ENCODE measurements around the gene RANGAP1.
A peak's percentile ranks its signal among the peaks of the same experiment; 100 is the strongest.
"Not testable (repeated sequence)": the region's sequence is repeated elsewhere in the genome, so short reads cannot be mapped to it uniquely, and the experiment has no call there.

RANGAP1 gene

GRCh38 chr22:41300661-41301060 is 14.7 kb upstream of the RANGAP1 start:
- no peak for DNase-seq

DNA sequence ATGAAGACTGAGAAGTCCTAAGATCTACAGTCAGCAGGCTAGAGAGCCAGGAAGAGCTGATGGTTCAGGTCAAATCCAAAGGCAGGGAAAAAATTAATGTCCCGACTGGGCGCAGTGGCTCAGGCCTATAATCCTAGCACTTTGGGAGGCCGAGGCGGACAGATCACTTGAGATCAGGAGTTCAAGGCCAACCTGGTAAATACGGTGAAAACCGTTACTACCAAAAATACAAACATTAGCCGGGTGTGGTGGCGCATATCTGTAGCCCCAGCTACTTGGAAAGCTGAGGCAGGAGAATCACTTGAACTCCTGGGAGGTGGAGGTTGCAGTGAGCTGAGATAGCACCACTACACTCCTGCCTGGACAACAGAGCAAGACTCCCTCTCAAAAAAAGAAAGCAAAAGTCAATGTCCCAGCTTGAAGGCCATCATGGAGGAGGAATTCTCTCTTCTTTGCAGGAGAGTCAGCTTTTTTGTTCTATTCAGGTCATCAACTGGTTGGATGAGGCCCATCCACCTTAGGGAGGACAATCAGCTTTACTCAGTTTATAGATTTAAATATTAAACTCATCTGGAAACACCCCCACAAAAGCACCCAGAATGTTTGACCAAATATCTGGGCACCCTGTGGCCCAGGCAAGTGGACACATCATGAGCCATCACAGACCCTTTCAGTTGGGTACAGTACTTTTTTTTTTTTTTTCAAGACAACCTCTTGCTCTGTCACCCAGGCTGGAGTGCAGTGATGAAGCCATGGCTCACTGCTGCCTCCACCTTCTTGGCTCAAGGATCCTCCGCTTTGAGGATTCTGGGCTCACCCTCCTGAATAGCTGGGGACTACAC is 11.1 kb upstream of the RANGAP1 start:
- DNase-seq, result no peak

- DNase-seq, result not testable (repeated sequence)
Measured at GRCh38 chr22:41294816-41295215, 8.8 kb upstream of the RANGAP1 start.

GRCh38 chr22:41290262-41291221 is 4.6 kb upstream of the RANGAP1 start:
- DNase-seq, result no peak

DNA sequence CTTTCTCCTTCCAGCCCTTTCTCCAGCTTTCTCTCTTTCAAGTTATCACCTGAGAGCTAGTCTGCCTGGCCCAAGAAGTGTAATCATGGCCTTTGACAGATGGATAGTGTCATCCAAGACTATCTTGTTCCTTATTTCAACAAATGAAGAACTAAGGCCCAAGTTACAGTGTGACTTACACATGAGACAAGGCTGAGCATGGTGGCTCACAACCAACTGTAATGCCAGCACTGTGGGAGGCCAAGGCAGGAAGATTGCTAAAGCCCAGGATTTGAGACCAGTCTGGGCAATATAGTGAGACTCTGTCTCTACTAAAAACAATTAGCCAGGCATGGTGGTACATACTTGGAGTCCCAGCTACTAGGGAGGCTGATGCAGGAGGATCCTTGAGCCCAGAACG is 3.7 kb upstream of the RANGAP1 start:
- no peak for DNase-seq

- no peak for DNase-seq
Measured at GRCh38 chr22:41288245-41288946, 2.4 kb upstream of the RANGAP1 start.

GRCh38 chr22:41286639-41287091 is 678 bp upstream of the RANGAP1 start:
- no peak for DNase-seq

DNA sequence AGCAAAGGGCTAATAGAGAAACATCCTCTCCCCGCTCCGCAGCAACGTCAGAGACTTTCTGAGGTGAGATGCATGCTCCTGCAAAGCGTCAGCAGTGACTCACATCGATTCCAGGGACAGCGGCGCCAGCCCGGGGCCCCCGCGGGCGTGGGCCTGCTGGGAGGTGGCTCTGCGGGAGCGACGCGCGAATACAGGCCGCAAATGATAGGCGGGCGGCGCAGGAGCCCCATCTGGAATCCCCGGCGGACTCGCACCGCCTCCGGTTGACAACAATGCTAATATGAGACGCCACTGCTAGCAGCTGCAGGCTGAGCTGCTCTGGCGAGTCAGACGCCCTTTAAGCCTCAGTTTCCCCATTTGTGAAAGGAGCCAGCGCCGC is 557 bp downstream of the RANGAP1 start:
- peak in 1 of 2 experiments; percentile 48 for DNase-seq

- DNase-seq, result no peak
Measured at GRCh38 chr22:41284465-41284864, 1.5 kb downstream of the RANGAP1 start.

DNA sequence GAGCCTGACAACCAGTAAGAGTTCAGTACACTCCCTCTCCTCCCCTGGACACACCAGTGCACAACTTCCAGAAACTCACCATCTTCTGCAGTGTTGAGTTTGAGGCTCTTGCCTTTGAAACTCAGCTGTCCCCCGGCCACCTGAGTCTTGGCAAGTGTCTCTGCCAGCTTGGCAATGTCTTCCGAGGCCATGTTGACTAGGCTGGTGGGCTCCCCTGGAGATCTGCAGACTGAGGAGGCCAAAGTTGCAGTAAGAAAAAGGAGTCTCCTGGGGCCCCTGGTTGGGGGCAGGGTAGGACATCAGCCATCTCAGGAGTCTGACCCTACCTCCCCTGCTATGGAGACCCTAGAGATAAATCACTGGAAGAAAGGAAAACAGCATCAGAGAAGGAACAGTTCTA is 5.1 kb downstream of the RANGAP1 start:
- no peak for DNase-seq

DNA sequence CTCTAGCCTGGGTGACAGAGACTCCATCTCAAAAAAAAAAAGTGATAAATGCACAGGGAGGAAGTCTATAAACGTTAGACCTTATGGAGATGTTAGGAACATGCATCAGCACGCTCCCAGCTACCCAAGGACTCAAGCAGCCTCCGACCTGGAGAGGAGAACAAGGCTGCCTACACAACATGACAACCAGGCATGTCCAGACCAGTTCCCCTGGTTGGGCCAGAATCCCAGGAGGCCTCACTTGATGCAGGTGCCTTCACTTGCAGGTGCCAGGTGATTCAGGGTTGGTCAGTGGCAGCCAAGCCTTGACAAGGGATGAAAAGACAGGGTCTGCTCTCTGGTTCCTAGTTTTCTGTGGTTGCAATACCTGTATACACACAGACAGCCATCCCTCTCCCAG is 5.9 kb downstream of the RANGAP1 start:
- DNase-seq, result peak; percentile 30 to 67

DNA sequence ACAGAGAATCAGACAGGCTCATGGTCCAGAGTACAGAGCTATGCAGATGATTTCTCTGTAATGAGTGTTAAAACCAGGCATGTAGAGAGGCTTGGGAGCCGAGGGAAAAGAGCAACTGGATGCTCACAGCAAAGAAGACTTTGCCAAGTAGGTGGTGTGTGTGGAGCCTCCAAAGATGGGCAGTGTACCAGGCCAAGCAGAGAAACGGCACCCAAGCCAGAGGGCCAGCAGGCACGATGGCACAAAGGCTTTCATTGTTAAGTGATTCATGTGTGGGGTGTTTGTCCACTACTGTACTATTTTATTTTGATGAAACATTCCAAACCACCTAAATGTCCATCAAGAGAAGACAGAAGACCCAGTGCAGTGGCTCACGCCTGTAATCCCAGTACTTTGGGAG is 11.1 kb downstream of the RANGAP1 start:
- no peak for DNase-seq

GRCh38 chr22:41273128-41273527 is 12.9 kb downstream of the RANGAP1 start:
- DNase-seq, result no peak

- DNase-seq, result no peak
Measured at GRCh38 chr22:41271787-41272186, 14.2 kb downstream of the RANGAP1 start.

DNA sequence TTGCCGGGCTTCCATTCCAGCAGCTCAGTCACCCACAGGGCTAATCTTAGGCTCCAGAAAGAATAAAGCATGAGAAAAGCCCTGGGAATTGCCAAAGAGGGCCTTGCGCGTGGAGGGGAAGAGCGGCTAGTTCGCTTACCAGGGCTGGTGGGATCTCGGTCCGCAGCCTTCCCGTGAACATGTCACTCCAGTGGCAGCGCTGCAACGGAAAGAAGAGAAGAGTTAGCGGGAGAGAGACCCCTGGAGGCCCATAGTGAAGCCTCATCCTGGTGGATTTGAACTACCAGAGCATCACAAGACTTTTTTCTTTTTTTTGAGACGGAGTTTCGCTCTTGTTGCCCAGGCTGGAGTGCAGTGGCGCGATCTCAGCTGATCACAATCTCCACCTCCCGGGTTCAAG is 18.0 kb downstream of the RANGAP1 start:
- DNase-seq, result no peak

DNA sequence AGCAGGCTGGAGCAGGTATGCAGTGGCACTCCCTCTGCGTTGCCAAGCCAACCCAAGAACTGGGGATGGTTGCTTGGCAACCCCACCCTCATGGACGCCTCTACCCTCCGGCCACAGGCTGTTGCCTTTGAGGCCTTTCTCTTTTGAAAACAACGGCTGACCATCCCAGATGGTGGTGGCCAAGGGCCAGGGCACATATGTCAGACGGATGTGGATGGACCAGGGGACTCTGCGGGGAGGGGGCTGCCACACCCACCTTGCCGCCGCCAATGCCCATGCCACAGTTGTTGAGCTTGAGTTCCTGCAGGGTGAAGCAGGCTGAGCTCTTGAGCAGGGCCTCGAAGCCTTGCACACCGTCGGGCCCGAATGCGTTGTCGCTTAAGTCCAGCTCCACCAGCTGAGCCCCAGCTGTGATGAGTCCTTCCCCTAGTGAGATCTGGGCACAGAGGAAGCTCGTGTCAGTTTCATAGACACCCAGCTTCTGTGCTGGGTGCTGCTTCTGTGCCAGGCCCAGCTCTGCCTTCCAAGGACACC is 21.5 kb downstream of the RANGAP1 start:
- no peak for DNase-seq

GRCh38 chr22:41263704-41264103 is 22.3 kb downstream of the RANGAP1 start:
- no peak for DNase-seq

- no peak for DNase-seq
Measured at GRCh38 chr22:41262250-41262765, 23.7 kb downstream of the RANGAP1 start.

- DNase-seq, result no peak
Measured at GRCh38 chr22:41261541-41262249, 24.3 kb downstream of the RANGAP1 start.

- no peak for DNase-seq
Measured at GRCh38 chr22:41260871-41261270, 25.1 kb downstream of the RANGAP1 start.

DNA sequence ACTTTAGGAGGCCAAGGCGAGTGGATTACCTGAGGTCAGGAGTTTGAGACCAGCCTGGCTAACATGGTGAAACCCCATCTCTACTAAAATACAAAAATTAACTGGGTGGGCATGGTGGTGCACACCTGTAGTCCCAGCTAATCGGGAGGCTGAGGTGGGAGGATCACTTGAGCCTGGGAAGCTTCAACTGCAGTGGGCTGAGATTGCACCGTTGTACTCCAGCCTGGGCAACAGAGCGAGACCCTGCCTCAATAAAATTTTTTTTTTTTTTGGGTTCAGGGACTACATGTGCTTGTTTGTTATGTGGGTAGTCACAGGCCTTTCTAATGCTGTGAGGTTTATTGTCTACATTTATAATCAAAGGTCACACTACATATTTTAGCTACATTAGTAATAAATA is 26.2 kb downstream of the RANGAP1 start:
- DNase-seq, result not testable (repeated sequence)

DNA sequence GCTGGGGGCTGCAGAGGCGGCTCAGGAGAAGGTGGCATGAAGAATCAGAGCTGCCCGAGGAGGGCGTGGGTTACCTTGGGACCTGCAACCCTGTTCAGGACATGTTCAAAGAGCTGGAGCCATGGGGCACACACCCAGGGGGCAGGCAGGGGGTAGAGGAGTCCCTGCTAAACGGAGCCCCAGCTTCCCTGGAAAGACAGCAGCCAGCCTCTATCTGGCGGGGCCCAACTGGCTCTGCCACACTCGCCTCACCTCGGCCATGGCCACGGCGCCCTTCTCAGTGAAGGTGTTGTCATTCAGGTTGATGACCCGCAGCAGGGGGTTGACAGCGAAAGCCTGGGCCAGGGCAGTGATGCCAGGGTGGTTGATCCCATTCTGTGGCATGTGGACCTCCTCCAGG is 28.3 kb downstream of the RANGAP1 start:
- DNase-seq, result no peak
